NCI-H748 (cell line): ENCODE results near the gene CCNA1.
A peak's percentile ranks its signal among the peaks of the same experiment; 100 is the strongest.

Experiments
- DNase-seq: peaks from one replicate; lab custom pipeline; 2025; ENCODE audit not compliant: unreplicated experiment; lab: John Stamatoyannopoulos, UW

Gene CCNA1

GRCh38 chr13:36453516-36453915 is 21.2 kb downstream of the CCNA1 start:
- DNase-seq: peak; percentile 55

- DNase-seq: no peak
These were observed 21.8 kb downstream of the CCNA1 start for GRCh38 chr13:36454121-36454520.

- no peak for DNase-seq
These were observed 22.7 kb downstream of the CCNA1 start for GRCh38 chr13:36454987-36455386.

- DNase-seq: no peak
These were observed 24.3 kb downstream of the CCNA1 start for GRCh38 chr13:36456577-36456976.

DNA sequence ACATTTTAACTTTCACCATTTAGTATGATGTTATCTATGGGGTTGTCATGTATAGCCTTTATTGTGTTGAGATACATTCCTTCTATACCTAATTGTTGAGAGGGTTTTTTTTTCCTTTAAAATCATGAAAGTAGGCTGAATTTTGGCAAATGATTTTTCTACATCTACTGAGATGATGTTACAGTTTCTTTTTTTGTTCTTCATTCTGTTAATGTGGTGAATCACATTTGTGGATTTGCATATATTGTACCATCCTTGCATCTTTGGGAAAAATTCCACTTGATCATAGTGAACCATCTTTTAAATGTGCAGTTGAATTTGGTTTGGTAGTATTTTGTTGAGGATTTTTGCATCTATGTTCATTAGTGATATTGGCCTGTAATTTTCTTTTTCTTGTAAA is 29.2 kb downstream of the CCNA1 start:
- DNase-seq: no peak

DNA sequence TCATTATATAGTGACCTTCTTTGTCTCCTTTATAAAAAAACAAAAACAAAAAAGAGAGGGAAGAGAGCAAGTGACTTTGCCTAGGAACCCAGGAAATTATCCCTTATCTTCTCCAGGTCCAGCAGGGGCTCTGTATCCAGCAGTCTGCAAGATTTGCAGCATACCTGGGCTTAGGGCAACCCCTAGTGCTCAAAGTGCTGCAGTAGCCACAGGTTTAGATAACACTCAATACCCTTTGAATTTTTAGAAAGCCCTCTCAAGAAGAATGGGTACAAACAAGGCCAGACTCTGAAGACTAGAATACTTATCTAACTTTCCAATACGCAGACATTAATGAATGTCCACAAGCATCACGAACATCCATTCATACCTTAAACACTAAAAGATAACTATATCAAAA is 43.2 kb downstream of the CCNA1 start:
- peak; percentile 47 for DNase-seq

DNA sequence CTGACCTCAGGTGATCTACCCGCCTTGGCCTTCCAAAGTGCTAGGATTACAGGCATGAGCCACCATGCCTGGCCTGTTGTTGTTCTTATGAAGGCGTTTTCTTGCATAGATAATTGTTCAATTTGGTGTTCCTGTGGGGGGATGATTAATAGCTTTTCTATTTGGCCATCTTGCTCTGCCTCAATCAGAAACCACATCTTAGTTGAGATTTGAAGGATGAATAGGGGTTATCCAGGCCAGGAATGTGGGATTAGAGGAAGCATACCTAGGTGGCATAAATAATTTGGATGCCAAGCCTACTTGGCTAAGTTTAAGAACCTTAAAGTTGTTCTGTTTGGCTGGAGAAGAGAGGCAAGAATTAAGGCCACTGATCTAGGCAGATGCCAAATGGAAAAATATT is 44.4 kb downstream of the CCNA1 start:
- no peak for DNase-seq

DNA sequence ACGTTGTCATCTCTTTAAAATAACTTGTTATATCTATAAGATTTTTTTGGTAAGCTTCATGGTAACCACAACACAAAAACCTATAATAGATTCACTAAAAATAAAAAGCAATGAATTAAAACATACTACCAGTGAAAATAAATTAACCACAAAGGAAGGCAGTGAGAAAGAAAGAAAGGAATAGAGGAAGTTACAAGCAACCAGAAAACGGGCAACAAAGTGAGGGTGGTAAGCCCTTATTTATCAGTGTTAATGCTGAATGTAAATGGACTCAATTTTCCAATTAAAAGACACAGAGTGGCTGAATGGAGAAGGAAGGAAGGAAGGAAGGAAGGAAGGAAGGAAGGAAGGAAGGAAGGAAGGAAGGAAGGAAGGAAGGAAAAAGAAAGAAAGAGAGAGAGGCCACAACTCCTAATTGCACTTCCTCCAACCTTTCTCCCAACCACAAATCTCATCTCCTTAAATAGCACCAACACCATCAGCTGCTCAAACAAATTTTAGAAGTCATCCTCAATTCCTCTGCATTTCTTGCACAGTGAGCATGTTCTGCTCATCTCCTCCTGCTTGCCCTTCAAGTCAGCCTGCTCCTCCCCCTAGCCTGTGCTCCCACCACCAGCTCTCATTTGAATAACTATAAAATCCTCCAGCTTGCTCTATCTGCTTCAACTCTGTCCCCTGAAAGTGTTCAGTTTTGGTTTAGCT is 48.6 kb downstream of the CCNA1 start:
- DNase-seq: no peak

DNA sequence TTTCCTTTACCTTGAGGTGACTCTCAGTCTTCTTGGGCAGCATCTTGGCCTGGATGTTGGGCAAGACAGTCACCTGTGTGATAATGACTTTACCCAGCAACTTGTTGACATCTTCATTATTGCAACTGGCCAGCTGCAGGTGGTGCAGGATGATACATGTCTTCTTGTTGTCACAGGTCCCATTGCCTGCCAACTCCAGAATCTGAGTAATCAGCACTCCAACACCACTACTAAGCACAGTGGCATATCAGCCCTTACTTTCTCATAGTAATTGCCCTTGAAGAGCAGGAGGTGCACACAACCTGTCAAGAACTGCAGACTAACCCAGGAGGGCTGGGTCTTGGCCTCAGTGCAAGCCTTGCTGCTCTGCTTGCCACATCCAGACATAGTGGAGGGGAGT is 57.8 kb downstream of the CCNA1 start:
- DNase-seq: no peak
